Measurements from ENCODE around the gene GPR35.

GPR35 gene

DNA sequence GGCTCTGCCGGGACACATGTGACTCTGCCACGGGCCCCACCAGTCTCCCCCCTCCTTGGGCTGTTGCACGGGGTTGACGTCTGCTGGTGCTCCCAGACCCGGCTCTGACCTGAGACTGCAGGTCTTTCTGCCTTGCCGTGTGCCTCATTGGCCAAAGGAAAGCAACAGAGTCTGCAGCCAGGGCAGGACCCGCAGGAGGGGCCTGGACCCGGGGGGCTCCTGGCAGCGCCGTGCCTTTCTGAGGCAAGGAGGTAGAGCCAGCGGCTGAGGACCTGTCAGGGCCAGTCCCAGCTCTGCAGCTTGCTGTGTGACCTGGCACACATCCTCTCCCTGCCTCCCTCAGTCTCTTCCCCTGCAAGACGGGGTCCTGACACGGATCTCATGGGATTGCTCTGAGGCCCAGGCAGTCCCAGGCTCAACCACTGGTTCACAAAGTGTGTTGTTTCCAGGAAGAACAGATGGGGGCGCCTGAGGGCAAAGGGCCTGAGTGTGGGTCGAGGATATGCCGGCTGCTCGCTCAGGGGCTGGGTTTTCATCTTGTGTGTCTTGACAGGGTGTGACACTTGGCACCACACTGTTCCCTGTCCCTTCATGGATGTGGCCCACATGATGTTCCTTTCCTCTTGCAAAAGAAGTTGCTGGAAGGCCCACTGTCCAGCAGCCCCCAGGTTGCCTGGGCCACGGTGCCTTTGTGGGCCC is 29.8 kb upstream of the GPR35 start:
- Histone ChIP-seq H4K20me1 (peaks cover 91% of the 10 kb centered on the region), H3K27me3 (no peaks in the 10 kb centered on the region), H3K4me1 (peaks cover 27% of the 10 kb centered on the region), H3K4me3 (no peak overlapping the region), H3K27ac (no peak overlapping the region), H3K36me3 (peaks cover 100% of the 10 kb centered on the region), H3K9ac (no peak overlapping the region), H3K4me2 (peak overlapping the region; percentile 63; the same call in 1 of the 2 replicates), H3K9me3 (no peaks in the 10 kb centered on the region)
- TF ChIP-seq Cebpa-rat (IDR thresholded peaks at IDR 0.05) = no peak

- H3K4me1 ChIP-seq = peaks cover 27% of the 10 kb centered on the region
- peaks cover 86% of the 10 kb centered on the region for H4K20me1 ChIP-seq
- H3K9me3 ChIP-seq = no peaks in the 10 kb centered on the region
- peak overlapping the region; percentile 63 for H3K4me2 ChIP-seq
- no peaks in the 10 kb centered on the region for H3K27me3 ChIP-seq
- TF ChIP-seq Cebpa-rat (IDR thresholded peaks at IDR 0.05) = no peak
- peak overlapping the region; percentile 60; the same call in 1 of the 2 replicates for H3K27ac ChIP-seq
- no peak overlapping the region for H3K9ac ChIP-seq
- H3K36me3 ChIP-seq = peaks cover 100% of the 10 kb centered on the region
- no peak overlapping the region for H3K4me3 ChIP-seq
These were observed 29.2 kb upstream of the GPR35 start for GRCh38 chr2:240596080-240596460.

- Histone ChIP-seq H3K4me1 (peaks cover 27% of the 10 kb centered on the region), H3K27me3 (no peaks in the 10 kb centered on the region), H3K36me3 (peaks cover 100% of the 10 kb centered on the region), H3K9ac (peak overlapping the region; percentile 41; the same call in 1 of the 2 replicates), H3K27ac (peak overlapping the region; percentile 60), H4K20me1 (peaks cover 82% of the 10 kb centered on the region), H3K4me2 (peak overlapping the region; percentile 63), H3K9me3 (no peaks in the 10 kb centered on the region), H3K4me3 (no peak overlapping the region)
- no peak for TF ChIP-seq Cebpa-rat (IDR thresholded peaks at IDR 0.05)
These were observed 28.8 kb upstream of the GPR35 start for GRCh38 chr2:240596491-240596931.

- Histone ChIP-seq H3K9me3 (no peaks in the 10 kb centered on the region), H3K4me1 (peaks cover 27% of the 10 kb centered on the region), H3K36me3 (peaks cover 100% of the 10 kb centered on the region), H3K4me3 (no peak overlapping the region), H3K9ac (peak overlapping the region; percentile 41; the same call in 1 of the 2 replicates), H3K4me2 (peak overlapping the region; percentile 63), H3K27ac (peak overlapping the region; percentile 60), H4K20me1 (peaks cover 76% of the 10 kb centered on the region), H3K27me3 (no peaks in the 10 kb centered on the region)
- no peak for TF ChIP-seq Cebpa-rat (IDR thresholded peaks at IDR 0.05)
These were observed 28.2 kb upstream of the GPR35 start for GRCh38 chr2:240597054-240597418.

- Histone ChIP-seq H4K20me1 (peaks cover 71% of the 10 kb centered on the region), H3K9me3 (no peaks in the 10 kb centered on the region), H3K9ac (peak overlapping the region; percentile 41; the same call in 1 of the 2 replicates), H3K27me3 (no peaks in the 10 kb centered on the region), H3K36me3 (peaks cover 100% of the 10 kb centered on the region), H3K27ac (peak overlapping the region; percentile 60), H3K4me2 (0 out of 2 replicates have a peak overlapping the region, but pooled peaks have one; percentile 63), H3K4me3 (no peak overlapping the region), H3K4me1 (peaks cover 27% of the 10 kb centered on the region)
- no peak for TF ChIP-seq Cebpa-rat (IDR thresholded peaks at IDR 0.05)
These were observed 27.7 kb upstream of the GPR35 start for GRCh38 chr2:240597419-240598181.

GRCh38 chr2:240598311-240598911 is 26.9 kb upstream of the GPR35 start:
- Histone ChIP-seq H3K36me3 (peaks cover 97% of the 10 kb centered on the region), H3K4me3 (no peak overlapping the region), H3K9ac (no peak overlapping the region), H4K20me1 (peaks cover 63% of the 10 kb centered on the region), H3K9me3 (no peaks in the 10 kb centered on the region), H3K4me1 (peaks cover 27% of the 10 kb centered on the region), H3K27ac (no peak overlapping the region), H3K27me3 (no peaks in the 10 kb centered on the region), H3K4me2 (no peak overlapping the region)
- TF ChIP-seq Cebpa-rat (IDR thresholded peaks at IDR 0.05) = no peak

DNA sequence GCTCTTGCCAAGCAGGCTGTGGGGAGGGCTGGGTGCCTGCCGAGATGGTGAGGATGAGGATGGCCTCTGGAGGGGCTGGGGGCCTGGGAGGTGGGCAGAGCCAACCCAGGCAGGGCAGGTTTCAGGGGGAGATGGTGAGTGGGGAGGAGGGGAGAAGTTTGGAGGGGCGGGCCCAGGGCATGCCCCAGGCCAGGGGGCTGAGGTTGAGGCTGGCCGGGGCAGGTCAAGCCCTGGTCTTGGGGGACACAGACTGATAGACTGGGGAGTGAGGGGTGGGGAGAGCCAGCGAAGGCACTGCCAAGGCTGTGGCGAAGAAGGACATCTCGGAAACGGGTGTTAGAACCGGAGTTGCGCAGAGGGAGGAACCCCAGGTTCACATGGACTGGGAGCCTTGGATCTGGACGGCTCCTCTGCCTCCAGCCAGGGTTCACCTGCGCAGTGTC is 26.1 kb upstream of the GPR35 start:
- no peak overlapping the region for H3K4me2 ChIP-seq
- peaks cover 90% of the 10 kb centered on the region for H3K36me3 ChIP-seq
- peaks cover 55% of the 10 kb centered on the region for H4K20me1 ChIP-seq
- no peaks in the 10 kb centered on the region for H3K27me3 ChIP-seq
- no peak overlapping the region for H3K4me3 ChIP-seq
- H3K27ac ChIP-seq = no peak overlapping the region
- no peak overlapping the region for H3K9ac ChIP-seq
- H3K9me3 ChIP-seq = no peaks in the 10 kb centered on the region
- no peak for TF ChIP-seq Cebpa-rat (IDR thresholded peaks at IDR 0.05)
- H3K4me1 ChIP-seq = peaks cover 32% of the 10 kb centered on the region

DNA sequence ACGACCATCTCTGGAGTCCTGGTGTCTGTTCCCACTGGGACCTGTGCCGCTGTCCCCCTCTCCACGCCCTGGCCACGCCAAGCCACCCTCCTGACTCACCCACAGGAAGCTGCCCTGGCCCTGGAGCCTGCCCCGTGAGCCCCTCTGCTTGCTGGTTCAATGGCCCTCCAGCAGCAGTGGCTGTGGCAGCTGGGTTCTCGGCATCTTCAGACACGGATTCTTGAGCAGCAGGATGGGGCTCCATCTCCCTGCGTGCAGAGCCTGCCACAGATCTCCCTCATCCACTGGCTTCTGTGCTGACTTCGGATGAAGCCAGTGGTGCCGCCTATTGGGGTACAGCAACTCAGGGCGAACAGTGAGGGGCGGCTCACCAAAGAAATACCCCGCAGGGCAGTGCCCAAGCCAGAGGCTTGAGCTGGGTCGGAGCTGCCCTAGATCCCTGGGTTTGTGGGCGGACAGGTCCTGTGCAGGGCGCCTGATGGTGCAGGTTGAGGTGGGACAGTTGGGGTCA is 24.8 kb upstream of the GPR35 start:
- Histone ChIP-seq H3K9me3 (no peaks in the 10 kb centered on the region), H3K4me1 (peaks cover 27% of the 10 kb centered on the region), H3K4me3 (no peak overlapping the region), H3K27ac (no peak overlapping the region), H3K27me3 (no peaks in the 10 kb centered on the region), H3K4me2 (no peak overlapping the region), H4K20me1 (peaks cover 42% of the 10 kb centered on the region), H3K36me3 (peaks cover 76% of the 10 kb centered on the region), H3K9ac (no peak overlapping the region)
- no peak for TF ChIP-seq Cebpa-rat (IDR thresholded peaks at IDR 0.05)

- Histone ChIP-seq H3K9ac (no peak overlapping the region), H3K4me1 (peaks cover 20% of the 10 kb centered on the region), H3K27me3 (no peaks in the 10 kb centered on the region), H3K36me3 (peaks cover 69% of the 10 kb centered on the region), H3K27ac (no peak overlapping the region), H3K4me2 (no peak overlapping the region), H3K4me3 (no peak overlapping the region), H3K9me3 (no peaks in the 10 kb centered on the region), H4K20me1 (peaks cover 34% of the 10 kb centered on the region)
- TF ChIP-seq Cebpa-rat (IDR thresholded peaks at IDR 0.05) = no peak
These were observed 24.0 kb upstream of the GPR35 start for GRCh38 chr2:240601061-240601830.
